Heart left ventricle (tissue), 16 donors: Measurements from ENCODE around the gene THAP4. TPM values are rescaled to one million over a fixed set of nuclear protein-coding genes. Genes with fewer than 3 reads are reported as not detected.

Source experiments
- ATAC-seq, 4 donors: fragments of 200-7000 bp; cut with Tn5 transposase; one replicate each; pipeline ENCODE4 v1.9.1; 2020 to 2022; ENCODE audit warnings: moderate library complexity in 4 of 4, mild to moderate bottlenecking in 3 of 4, moderate number of reproducible peaks in 1 of 4
- DNase-seq, 5 donors: peaks; one replicate each; pipeline ENCODE4 v3.0.0-alpha.2; 2020
- H3K27ac ChIP-seq, 12 donors: fragments of 200-600 bp; sonication (generic) in 4 of 12; one replicate each; pipeline versions ENCODE4 v1.5.0 to v1.8.0; 2016 to 2022; ENCODE audit warnings: mild to moderate bottlenecking in 2 of 12
- H3K27me3 ChIP-seq, 9 donors: fragments of 200-600 bp; sonication (generic) in 2 of 9; one replicate each; pipeline versions ENCODE4 v1.5.1 to v1.8.0; 2016 to 2022; ENCODE audit warnings: mild to moderate bottlenecking in 3 of 9
- H3K36me3 ChIP-seq, 9 donors: fragments of 200-600 bp; sonication (generic) in 2 of 9; one replicate each; pipeline versions ENCODE4 v1.5.0 to v1.8.0; 2018 to 2022; ENCODE audit warnings: mild to moderate bottlenecking in 2 of 9
- H3K4me1 ChIP-seq, 12 donors: fragments of 200-600 bp; sonication (generic) in 4 of 12; one replicate each; pipeline versions ENCODE4 v1.5.0 to v1.8.0; 2016 to 2022; ENCODE audit warnings: mild to moderate bottlenecking in 3 of 12
- H3K4me3 ChIP-seq, 12 donors: fragments of 200-600 bp; sonication (generic) in 4 of 12; one replicate each; pipeline versions ENCODE4 v1.5.0 to v1.8.0; 2017 to 2022; ENCODE audit warnings: mild to moderate bottlenecking in 9 of 12, moderate library complexity in 4 of 12
- H3K9me3 ChIP-seq, 12 donors: fragments of 200-600 bp; sonication (generic) in 4 of 12; one replicate each; pipeline versions ENCODE4 v1.5.0 to v1.8.0; 2016 to 2022; ENCODE audit warnings: mild to moderate bottlenecking in 1 of 12
- POLR2A ChIP-seq, 2 donors: fragments of 450-650 bp; IDR thresholded peaks; one replicate each; pipeline ENCODE4 v1.6.1; 2017; ENCODE audit warnings: antibody characterized with exemption in 2 of 2, mild to moderate bottlenecking in 2 of 2, moderate library complexity in 2 of 2
- WGBS, 4 donors: extraction: QIAGEN DNeasy Blood & Tissue Kit in 2 of 4; methylation state at CpG; one replicate each; pipeline versions ENCODE4 v1.1.5 to v1.1.7; 2013 to 2018; 5-methylcytosine and 5-hydroxymethylcytosine counted together
- intact Hi-C, 10 donors: fragments of 100-400 bp; cut with DNase I; formaldehyde crosslinking; loops; one replicate each; pipeline versions ENCODE4 v1.11.1 to v1.14.2; 2022
- polyA plus RNA-seq, 2 donors: library from polyadenylated mRNA; stranded (reverse); fragments of 200-250 nt; gene quantifications; one replicate each; pipeline ENCODE4 v1.2.3, GENCODE V29; 2013
- total RNA-seq, 9 donors: library from RNA; depleted of rRNA in 2 of 9; stranded (reverse); fragments of >200 nt in 2 of 9; fragmentation: NEBNext Ultra II Directional in 3 of 9; extraction: Animal tissue kit (Norgen Biotek cat#: 25700) in 3 of 9; gene quantifications; one replicate each; pipeline versions ENCODE4 v1.1.0 to v1.2.4, GENCODE V29; 2016 to 2023
- TF ChIP-seq, protein P1 (sequence below), 12 donors: fragments of 200-600 bp; sonication (generic) in 4 of 12; IDR thresholded peaks; one replicate each; pipeline versions ENCODE4 v1.5.0 to v1.8.0; 2018 to 2022; ENCODE audit warnings: antibody characterized with exemption in 12 of 12, mild to moderate bottlenecking in 5 of 12
- donor health status: ischemic (EF 13 %, LVEDD 7.1; RV severe dilation, severe dysfunction).
- donor health status: healthy with polysubstance abuse.
- donor health status: DM: no; HTN: yes; CAD: no.
- donor health status: DM: no; HTN: no; CAD: no.
- donor health status: ischemic (EF 25% LVEDD 6.9; RV normal size, moderate dysfunction).
- donor health status: ischemic (EF 25% LVEDD 5.7; RV mildly dilated, moderate dysfunction).
- donor health status: healthy.
- donor health status: DM: yes; HTN: yes; CAD: no.
- donor health status: ischemic (EF 35%, LVEDD 5.7; RV mildly dilated, moderate dysfunction).
- donor health status: nonischemic (EF 11% LVEDD 7.7; RV severe dilation, severe dysfunction).
- donor health status: DM: yes; HTN: yes; CAD: no.
- donor health status: PGD.
- donor health status: ischemic (EF 29% LVEDD 5.4; RV normal size, mild dysfunction).
- donor health status: nonischemic (EF 23%, LVEDD 6.1; RV moderate dilation, normal function).

The THAP4 gene
- total and polyA plus RNA-seq, 11 donors: 61.7 to 110 (median 80.4) TPM

DNA sequence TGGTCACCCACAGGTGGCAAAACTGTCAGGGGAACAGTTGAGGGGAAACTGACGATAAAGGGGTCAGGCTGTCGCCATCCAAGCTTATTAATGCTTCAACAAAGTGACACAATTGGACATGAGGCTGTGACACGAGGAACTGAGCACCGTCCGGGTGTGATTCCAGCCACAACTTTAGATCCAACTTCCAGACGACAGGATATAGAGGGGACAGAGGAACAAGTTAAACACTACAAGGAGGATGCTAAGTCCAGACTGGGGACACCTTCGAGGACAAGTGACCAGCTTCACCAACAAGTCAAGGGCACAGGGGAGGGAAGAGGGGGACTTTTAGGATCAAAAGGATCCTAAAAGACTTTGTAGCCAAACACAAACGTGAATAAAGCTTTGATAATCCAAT, 54.6 kb downstream of the THAP4 start:
- intact Hi-C loops: no loop called here
- no peak for DNase-seq
- ATAC-seq: no peak

DNA sequence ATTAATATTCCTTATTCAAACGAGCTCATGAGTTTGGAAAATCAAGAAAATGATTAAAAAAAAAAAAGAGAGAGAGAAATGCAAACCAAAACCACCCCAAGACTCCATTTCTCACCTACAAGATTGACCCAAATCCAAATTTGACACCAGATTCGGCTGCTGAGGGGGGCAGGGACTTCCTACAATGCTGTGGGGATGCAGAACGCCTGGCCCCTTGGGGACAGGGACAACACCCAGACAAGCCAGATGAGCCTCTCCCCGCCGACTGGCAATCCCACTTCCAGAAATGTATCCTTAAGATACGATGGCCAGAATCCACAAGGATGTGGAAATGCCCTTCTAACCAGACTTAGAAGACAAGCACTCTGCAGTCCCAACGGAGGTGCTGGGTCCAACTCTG, 57.7 kb downstream of the THAP4 start:
- WGBS, 4 donors: 86 to 94% (median 90%) methylated on average over 7 of the region's 7 CpGs
- peaks cover 0 to 12% (median 4%) of the 10 kb centered on the region in 12 donors for H3K4me1 ChIP-seq
- DNase-seq: no peak
- H3K9me3 ChIP-seq: no peaks in the 10 kb centered on the region
- H3K36me3 ChIP-seq: peaks cover 0 to 31% (median 25%) of the 10 kb centered on the region in 9 donors
- no peak for TF ChIP-seq POLR2A (IDR thresholded peaks at IDR 0.05)
- no peak overlapping the region for H3K27ac ChIP-seq
- intact Hi-C loops: no loop called here
- ATAC-seq: no peak
- H3K27me3 ChIP-seq: no peaks in the 10 kb centered on the region
- no peak overlapping the region for H3K4me3 ChIP-seq

More for the DNA sequence above, 54.6 kb downstream of the THAP4 start:
- TF ChIP-seq, protein P1, sequence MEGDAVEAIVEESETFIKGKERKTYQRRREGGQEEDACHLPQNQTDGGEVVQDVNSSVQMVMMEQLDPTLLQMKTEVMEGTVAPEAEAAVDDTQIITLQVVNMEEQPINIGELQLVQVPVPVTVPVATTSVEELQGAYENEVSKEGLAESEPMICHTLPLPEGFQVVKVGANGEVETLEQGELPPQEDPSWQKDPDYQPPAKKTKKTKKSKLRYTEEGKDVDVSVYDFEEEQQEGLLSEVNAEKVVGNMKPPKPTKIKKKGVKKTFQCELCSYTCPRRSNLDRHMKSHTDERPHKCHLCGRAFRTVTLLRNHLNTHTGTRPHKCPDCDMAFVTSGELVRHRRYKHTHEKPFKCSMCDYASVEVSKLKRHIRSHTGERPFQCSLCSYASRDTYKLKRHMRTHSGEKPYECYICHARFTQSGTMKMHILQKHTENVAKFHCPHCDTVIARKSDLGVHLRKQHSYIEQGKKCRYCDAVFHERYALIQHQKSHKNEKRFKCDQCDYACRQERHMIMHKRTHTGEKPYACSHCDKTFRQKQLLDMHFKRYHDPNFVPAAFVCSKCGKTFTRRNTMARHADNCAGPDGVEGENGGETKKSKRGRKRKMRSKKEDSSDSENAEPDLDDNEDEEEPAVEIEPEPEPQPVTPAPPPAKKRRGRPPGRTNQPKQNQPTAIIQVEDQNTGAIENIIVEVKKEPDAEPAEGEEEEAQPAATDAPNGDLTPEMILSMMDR (IDR thresholded peaks at IDR 0.05): no peak
- TF ChIP-seq POLR2A (IDR thresholded peaks at IDR 0.05): no peak
- H3K36me3 ChIP-seq: peaks cover 0 to 58% (median 34%) of the 10 kb centered on the region in 9 donors
- H3K27ac ChIP-seq: no peak overlapping the region
- WGBS, 4 donors: 95 to 97% (median 96%) methylated on average over 8 of the region's 8 CpGs
- peaks cover 0 to 24% (median 13%) of the 10 kb centered on the region in 12 donors for H3K9me3 ChIP-seq
- no peak overlapping the region for H3K4me3 ChIP-seq
- no peaks in the 10 kb centered on the region for H3K27me3 ChIP-seq
- peaks cover 0 to 12% (median 4%) of the 10 kb centered on the region in 12 donors for H3K4me1 ChIP-seq

DNA sequence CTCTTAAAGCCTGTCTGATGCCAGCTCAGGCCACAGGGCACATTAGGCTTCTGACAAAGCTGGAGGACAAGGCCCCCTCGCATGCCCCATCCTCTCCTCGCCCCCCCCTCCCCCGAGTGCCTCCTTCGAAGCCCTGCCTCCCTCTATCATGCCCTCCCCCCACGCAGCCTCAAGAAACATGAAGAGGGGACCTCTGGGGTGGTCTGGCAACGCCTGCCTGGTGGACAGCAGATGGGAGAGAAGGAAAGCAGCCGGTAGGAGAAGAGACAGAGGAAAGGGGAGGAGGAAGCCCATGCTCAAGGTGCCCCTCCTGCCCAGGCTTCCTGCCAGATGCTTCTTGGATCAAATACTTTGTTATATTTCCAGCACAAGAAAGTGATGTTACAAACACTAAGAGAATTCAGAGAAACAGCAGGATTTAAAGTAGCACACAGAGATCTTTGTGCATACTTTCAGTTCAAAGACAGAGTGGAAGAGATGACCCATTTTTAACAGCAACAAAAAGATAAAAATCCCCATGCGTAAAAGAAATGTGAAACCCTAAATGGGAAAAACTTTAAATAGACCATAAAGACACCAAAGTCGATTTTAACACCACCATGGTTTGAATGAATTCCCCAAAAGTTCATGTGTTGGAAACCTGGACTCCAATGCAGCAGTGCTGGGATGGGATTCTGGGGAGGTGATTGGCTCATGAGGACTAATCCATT, 59.4 kb downstream of the THAP4 start:
- Histone ChIP-seq H3K4me1 (peaks cover 0 to 12% (median 4%) of the 10 kb centered on the region in 12 donors), H3K27ac (peak overlapping the region in 1 of 12 donors; percentile 9), H3K4me3 (no peak overlapping the region), H3K9me3 (no peaks in the 10 kb centered on the region), H3K27me3 (no peaks in the 10 kb centered on the region), H3K36me3 (peaks cover 0 to 19% (median 10%) of the 10 kb centered on the region in 9 donors)
- DNase-seq (no peak), ATAC-seq (no peak)
- no peak for TF ChIP-seq POLR2A (IDR thresholded peaks at IDR 0.05)
- TF ChIP-seq, protein P1 (IDR thresholded peaks at IDR 0.05): no peak
- 50 to 66% (median 54%) methylated on average over 9 of the region's 9 CpGs for WGBS, 4 donors
- intact Hi-C loops: no loop called here

DNA sequence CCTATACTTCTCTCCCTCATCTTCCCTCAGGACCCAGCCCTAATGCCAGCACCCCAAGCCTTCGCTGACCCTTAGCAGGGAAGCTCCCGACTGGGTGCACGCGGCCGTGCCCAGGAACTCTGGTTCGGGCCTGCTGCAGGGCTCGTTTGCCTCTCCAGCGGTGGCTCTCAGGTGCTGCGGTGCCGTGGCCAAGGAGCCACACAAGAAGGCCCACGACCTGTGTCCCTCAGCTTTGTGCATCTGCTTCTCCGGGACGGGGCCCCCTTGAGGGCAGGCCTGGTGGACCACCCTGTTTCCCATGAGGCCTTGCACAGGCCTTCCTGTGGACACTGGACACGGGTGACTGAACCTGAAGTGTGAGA, 60.7 kb downstream of the THAP4 start:
- Histone ChIP-seq H3K4me3 (no peak overlapping the region), H3K27ac (no peak overlapping the region), H3K9me3 (no peaks in the 10 kb centered on the region), H3K36me3 (peaks cover 0 to 12% (median 5%) of the 10 kb centered on the region in 9 donors), H3K4me1 (peaks cover 0 to 16% (median 4%) of the 10 kb centered on the region in 12 donors), H3K27me3 (no peaks in the 10 kb centered on the region)
- ATAC-seq: peak in 1 of 4 donors; percentile 19
- TF ChIP-seq POLR2A (IDR thresholded peaks at IDR 0.05): no peak
- TF ChIP-seq, protein P1 (IDR thresholded peaks at IDR 0.05): no peak
- intact Hi-C loops: no loop called here
- no peak for DNase-seq
- WGBS, 4 donors: 85 to 88% (median 86%) methylated on average over 13 to 14 of the region's 14 CpGs
